Lower leg skin (tissue), 4 donors: ENCODE measurements around the gene RTL10. TPM values are rescaled to one million over a fixed set of nuclear protein-coding genes. Genes with fewer than 3 reads are reported as not detected.

Experiments used
- DNase-seq, 2 donors: peaks; one replicate each; pipeline ENCODE4 v3.0.0-alpha.2; 2019; ENCODE audit warnings: low spot score in 2 of 2
- H3K4me3 ChIP-seq: fragments of 200-600 bp; sonication (generic); 2 replicates; pipeline ENCODE4 v1.5.1; 2017; ENCODE audit warnings: mild to moderate bottlenecking, low read depth; ENCODE audit not compliant: poor library complexity, severe bottlenecking
- POLR2A ChIP-seq, 2 donors: fragments of 450-650 bp; IDR thresholded peaks; one replicate each; pipeline ENCODE4 v1.6.1; 2016 to 2017; ENCODE audit warnings: antibody characterized with exemption in 2 of 2, mild to moderate bottlenecking in 1 of 2, moderate library complexity in 1 of 2
- WGBS, 2 donors: methylation state at CpG; one replicate each; pipeline ENCODE4 v1.1.5; 2018; 5-methylcytosine and 5-hydroxymethylcytosine counted together
- intact Hi-C: fragments of 100-400 bp; cut with DNase I; formaldehyde crosslinking; loops from one replicate; pipeline ENCODE4 v1.15.0; 2023; ENCODE audit warnings: low total_unique reads
- total RNA-seq, 4 donors: library from RNA; depleted of rRNA; stranded (reverse); fragments of >200 nt; gene quantifications; one replicate each; pipeline ENCODE4 v1.1.0, GENCODE V29; 2016
- TF ChIP-seq, protein P1 (sequence below), 3 donors: fragments of 450-650 bp; IDR thresholded peaks; one replicate each; pipeline ENCODE4 v1.5.1; 2016; ENCODE audit warnings: antibody characterized with exemption in 3 of 3, mild to moderate bottlenecking in 3 of 3, moderate library complexity in 2 of 3

Gene RTL10
- total RNA-seq, 4 donors from 2014 or later: 24.5 to 28.0 (median 27.1) TPM

DNA sequence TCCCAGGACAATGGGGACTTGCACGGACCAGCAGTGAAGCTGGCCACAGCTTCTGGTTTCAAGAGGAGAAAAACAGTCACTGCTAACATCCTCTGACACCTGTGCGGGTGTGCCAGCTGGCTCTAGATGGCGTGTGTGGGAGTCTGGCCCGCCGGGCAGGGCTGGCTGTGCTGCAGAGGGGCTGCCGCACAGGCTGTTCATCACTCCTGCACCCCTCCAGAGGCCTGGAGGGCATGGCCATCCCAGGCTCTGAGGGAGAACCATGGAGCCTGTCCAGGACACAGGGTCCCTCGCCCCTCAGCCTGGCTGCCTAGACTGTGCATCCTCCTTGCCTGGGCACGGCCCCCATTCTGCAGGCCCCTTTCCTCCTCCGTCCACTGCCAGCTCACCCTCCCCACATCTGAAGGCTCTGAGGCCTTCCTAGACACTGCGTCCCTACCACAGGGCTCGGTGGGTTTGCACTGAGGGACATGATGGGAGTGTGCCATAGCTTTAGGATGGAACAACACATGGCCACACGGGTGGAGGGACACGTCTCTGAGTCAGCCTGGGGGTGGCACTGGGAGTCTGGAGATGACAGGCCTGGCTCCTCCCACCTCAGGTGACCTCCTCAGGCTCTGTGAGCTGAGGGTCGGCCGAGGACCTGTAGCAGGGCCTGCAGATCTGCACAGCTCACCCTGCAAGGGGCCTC, 42.1 kb upstream of the RTL10 start:
- no peak overlapping the region for H3K4me3 ChIP-seq
- WGBS, 2 donors: 70 to 84% methylated on average over 12 to 15 of the region's 15 CpGs
- DNase-seq: no peak
- TF ChIP-seq, protein P1, sequence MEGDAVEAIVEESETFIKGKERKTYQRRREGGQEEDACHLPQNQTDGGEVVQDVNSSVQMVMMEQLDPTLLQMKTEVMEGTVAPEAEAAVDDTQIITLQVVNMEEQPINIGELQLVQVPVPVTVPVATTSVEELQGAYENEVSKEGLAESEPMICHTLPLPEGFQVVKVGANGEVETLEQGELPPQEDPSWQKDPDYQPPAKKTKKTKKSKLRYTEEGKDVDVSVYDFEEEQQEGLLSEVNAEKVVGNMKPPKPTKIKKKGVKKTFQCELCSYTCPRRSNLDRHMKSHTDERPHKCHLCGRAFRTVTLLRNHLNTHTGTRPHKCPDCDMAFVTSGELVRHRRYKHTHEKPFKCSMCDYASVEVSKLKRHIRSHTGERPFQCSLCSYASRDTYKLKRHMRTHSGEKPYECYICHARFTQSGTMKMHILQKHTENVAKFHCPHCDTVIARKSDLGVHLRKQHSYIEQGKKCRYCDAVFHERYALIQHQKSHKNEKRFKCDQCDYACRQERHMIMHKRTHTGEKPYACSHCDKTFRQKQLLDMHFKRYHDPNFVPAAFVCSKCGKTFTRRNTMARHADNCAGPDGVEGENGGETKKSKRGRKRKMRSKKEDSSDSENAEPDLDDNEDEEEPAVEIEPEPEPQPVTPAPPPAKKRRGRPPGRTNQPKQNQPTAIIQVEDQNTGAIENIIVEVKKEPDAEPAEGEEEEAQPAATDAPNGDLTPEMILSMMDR (IDR thresholded peaks at IDR 0.05): no peak
- TF ChIP-seq POLR2A (IDR thresholded peaks at IDR 0.05): no peak
- intact Hi-C loops: no loop called here

DNA sequence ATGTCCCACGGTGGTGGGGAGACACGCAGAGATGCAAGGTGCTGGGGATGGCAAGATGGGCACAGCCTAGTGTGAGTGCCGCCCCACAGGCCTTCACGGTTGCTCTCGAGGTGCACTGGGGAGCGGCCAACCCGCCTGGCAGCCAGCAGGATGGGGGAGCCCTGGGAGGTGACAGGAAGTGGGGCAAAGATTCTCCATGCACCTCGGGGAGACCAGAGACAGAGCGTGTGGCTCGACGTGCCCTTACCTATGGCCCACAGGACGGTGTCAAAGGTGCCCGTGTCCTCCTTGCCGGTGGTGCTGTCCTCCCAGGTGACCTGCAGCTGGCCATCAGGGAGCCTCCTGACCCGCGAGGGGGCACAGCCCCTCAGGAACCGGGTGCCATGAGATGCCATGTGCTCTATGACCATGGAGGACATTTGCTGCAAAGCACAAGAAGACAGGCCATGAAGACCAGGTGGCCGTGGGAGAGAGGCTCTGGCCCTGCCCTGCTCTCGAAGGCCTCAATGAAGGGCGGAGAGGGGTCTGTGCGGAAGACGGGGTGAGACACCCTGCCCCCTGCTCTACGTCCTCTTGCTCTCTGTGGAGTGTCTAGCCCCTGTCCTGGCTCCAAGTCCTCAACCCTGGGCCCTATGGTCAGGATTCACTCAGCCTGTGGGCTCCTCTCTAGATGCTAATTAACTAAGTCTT, 40.6 kb upstream of the RTL10 start:
- intact Hi-C loops: no loop called here
- no peak for DNase-seq
- no peak overlapping the region for H3K4me3 ChIP-seq
- 90 to 92% methylated on average over 17 to 23 of the region's 23 CpGs for WGBS, 2 donors
- TF ChIP-seq, protein P1 (IDR thresholded peaks at IDR 0.05): no peak
- TF ChIP-seq POLR2A (IDR thresholded peaks at IDR 0.05): no peak

DNA sequence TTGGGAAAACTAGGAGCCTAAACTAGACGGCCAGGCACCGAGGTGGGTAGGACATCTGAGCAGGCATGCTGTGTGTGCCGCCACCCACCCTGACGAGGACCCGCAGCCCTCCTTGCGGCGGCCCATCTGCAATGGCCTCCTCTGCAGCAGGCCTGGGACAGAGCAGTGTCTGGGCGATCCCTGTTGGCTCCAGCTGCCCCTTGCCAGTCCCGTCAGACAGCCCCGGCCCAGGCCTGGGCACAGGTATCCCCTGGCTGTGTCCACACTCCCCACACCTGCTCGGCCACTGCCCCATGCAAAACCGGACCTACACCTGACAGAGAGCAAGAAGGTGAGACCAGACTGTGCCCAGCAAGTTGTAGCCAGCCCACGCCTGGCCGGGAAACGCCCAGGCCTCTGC, 38.7 kb upstream of the RTL10 start:
- TF ChIP-seq, protein P1 (IDR thresholded peaks at IDR 0.05): no peak
- TF ChIP-seq POLR2A (IDR thresholded peaks at IDR 0.05): no peak
- no peak for DNase-seq
- H3K4me3 ChIP-seq: no peak overlapping the region
- WGBS, 2 donors: 93% methylated on average over 15 of the region's 15 CpGs
- intact Hi-C loops: no loop called here

DNA sequence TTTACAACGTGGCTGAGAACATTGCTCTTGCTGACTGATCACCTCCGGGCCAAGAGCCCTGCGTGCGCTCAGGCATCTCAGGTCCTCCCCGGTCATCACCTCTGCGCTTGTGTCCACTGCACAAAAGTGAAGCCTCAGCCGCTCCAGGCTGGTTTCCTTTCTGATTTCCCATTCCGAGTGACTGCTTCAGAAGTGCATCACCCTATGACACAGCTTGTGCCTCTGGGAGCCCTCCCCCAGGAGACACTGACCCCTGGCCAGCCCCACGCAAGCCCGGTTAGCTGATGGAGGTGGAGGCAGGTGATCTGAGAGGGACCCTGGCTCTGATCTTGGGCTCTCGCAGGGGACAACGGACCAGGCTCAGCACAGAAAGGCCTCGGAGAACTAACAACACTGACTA, 38.3 kb upstream of the RTL10 start:
- H3K4me3 ChIP-seq: no peak overlapping the region
- DNase-seq: no peak
- TF ChIP-seq POLR2A (IDR thresholded peaks at IDR 0.05): no peak
- TF ChIP-seq, protein P1 (IDR thresholded peaks at IDR 0.05): no peak
- WGBS, 2 donors: 89 to 91% methylated on average over 13 of the region's 13 CpGs
- intact Hi-C loops: no loop called here

DNA sequence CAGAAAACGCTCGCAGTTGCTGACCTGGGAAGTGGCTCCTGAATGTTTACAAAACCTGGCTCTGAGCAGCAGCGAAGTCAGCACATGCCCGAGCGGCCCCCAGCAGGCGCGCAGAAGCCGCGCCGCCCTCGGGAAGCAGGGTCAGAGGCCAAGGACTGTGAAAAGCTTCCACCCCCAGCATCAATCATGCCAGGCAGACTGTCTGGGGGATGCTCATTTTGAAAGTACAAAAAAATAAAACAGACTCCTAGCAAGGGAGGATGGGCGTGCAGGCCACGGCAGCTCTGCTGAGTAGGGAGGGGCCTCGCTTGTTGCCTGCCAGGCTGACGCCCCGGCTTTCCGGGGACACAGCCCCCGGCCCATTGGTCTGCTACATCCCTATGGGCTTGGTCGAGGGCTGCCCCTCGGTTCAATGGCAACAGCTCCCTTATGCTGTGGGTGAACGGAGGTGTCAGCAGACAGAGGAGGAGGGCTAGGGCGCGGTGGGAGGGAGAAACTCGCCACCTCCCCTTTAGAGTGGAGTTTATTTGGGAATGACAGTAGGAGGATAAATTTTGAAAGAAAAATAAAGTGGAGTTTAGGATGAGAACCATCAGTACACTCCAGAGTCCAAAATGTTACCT, 37.7 kb upstream of the RTL10 start:
- WGBS, 2 donors: 38 to 46% methylated on average over 24 of the region's 24 CpGs
- H3K4me3 ChIP-seq: no peak overlapping the region
- DNase-seq: no peak
- TF ChIP-seq, protein P1 (IDR thresholded peaks at IDR 0.05): no peak
- TF ChIP-seq POLR2A (IDR thresholded peaks at IDR 0.05): no peak
- intact Hi-C loops: no loop called here
